GM19099 (cell line): ENCODE results near the gene SH3BP2.

Source experiments
- POLR2A ChIP-seq: IDR thresholded peaks from 3 replicates; pipeline ENCODE4 v1.6.1; 2011; ENCODE audit warnings: low read depth; ENCODE audit not compliant: insufficient read length; ENCODE audit errors: extremely low read depth

The SH3BP2 gene

DNA sequence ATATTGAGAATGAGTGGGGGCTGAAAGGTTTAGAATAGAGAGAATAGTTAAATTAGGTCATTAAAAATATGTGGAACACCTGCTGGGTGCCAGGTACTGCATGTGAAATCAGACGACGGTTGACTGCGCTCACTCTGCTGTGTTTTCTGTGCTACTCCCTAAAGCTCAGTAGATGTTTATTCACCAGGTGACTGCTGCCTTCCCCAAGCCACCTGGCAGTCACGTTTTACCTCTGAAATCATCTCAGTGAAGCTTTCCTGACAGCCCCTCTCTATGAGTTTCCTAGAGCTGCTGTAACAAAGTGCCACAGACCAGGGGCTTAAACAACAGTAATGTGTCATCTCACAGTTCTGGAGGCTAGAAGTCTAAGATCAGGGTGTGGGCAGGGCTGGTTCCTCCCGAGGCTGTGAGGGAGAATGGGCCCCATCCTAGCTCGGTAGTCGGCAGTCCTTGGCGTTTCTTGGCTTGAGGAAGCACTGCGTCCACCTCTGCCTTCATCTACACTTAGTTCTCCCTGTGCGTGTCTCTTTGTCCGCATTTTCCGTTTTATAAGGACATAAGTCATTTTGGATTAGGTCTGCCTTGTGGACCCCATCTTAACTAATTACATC lies 76.1 kb downstream of the SH3BP2 start:
- TF ChIP-seq POLR2A, result no peak

DNA sequence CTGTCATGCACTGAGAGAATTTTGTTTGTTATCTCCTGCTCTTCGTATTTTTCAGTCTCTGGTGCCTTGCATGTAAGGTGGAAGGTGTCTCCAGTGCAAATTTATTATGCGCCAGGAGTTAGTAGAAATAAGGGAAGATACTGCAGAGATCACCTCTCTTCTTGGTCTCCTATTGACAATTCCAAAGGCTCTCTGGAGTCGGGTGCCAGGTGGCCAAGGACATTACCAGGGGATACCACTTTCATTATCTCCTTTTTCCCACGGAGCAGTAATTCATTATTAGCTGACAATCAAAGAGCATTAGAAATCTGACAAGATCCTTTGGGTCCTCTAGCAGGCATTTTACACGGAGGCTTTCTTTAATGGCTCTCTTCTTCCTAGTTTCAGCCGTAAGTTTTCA lies 76.8 kb downstream of the SH3BP2 start:
- TF ChIP-seq POLR2A, result no peak

GRCh38 chr4:2870082-2870481 lies 77.2 kb downstream of the SH3BP2 start:
- TF ChIP-seq POLR2A, result no peak

GRCh38 chr4:2871466-2871865 lies 78.6 kb downstream of the SH3BP2 start:
- no peak for TF ChIP-seq POLR2A

GRCh38 chr4:2871911-2872310 lies 79.0 kb downstream of the SH3BP2 start:
- TF ChIP-seq POLR2A, result no peak

GRCh38 chr4:2873329-2873728 lies 80.4 kb downstream of the SH3BP2 start:
- no peak for TF ChIP-seq POLR2A

GRCh38 chr4:2874861-2875260 lies 82.0 kb downstream of the SH3BP2 start:
- no peak for TF ChIP-seq POLR2A

DNA sequence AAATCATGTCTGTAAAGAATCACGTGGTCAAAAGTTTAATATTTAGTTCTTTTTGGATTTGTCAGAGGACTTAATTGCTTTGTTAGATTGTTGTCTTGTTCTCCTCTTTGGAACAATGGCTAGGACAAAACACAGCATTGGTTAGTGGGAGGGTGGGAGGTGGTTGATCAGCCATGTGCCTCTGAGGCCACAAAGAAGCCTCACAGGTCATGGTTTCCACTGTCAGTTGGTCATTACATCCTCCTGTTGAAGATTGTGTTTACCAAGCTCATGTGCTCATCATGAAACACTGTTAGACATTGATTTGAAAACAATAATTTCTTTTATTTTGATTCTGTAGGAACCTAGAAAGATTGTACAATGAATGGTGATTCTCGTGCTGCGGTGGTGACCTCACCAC lies 82.7 kb downstream of the SH3BP2 start:
- no peak for TF ChIP-seq POLR2A

DNA sequence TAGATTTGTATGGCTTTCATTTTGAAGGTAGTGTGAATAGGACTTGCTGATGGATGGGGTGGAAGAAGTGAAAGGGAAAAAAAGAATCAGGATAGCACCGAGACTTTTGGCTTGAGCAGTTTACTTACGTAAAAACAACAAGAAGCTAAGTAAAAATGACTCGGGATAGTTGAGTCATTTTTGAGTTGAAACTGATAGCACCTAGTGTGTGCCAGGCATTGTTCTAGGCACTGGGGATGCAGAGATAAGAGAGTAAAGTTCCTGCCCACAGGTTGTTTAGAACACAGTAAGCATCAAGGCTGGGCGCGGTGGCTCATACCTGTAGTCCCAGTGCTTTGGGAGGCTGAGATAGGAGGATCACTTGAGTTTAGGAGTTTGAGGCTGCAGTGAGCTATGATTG lies 85.5 kb downstream of the SH3BP2 start:
- TF ChIP-seq POLR2A, result no peak

GRCh38 chr4:2879026-2879425 lies 86.1 kb downstream of the SH3BP2 start:
- TF ChIP-seq POLR2A, result no peak

GRCh38 chr4:2881431-2881830 lies 88.5 kb downstream of the SH3BP2 start:
- TF ChIP-seq POLR2A, result no peak

- TF ChIP-seq POLR2A, result no peak
These were observed 89.5 kb downstream of the SH3BP2 start for GRCh38 chr4:2882341-2882740.

- no peak for TF ChIP-seq POLR2A
These were observed 93.3 kb downstream of the SH3BP2 start for GRCh38 chr4:2886161-2886560.

- no peak for TF ChIP-seq POLR2A
These were observed 93.7 kb downstream of the SH3BP2 start for GRCh38 chr4:2886622-2887021.

- no peak for TF ChIP-seq POLR2A
These were observed 94.5 kb downstream of the SH3BP2 start for GRCh38 chr4:2887343-2887742.

DNA sequence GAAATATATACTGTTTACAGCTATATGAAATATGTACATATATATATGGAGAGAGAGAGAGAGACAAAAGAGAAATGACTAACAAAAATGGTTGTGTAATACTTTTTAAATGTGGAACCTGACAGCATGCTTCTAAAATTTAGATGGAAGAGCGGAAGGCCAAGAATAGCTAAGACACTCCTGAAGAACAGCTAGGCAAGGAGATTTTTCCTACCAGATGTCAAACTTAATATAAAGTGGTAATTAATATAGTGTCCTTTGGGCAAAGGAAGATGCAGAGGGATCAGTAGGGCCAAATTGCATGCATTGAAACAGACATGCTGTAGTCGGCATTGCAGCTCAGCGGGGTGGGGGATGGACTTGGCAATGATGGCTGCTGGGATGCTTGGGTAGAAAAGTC lies 96.0 kb downstream of the SH3BP2 start:
- TF ChIP-seq POLR2A, result no peak
